DND-41 (cell line): ENCODE data around the gene PSORS1C1.
"Not testable (repeated sequence)": the region's sequence is repeated elsewhere in the genome, so short reads cannot be mapped to it uniquely, and the experiment has no call there.

Experiments used
- EZH2 ChIP-seq: IDR thresholded peaks from 3 replicates; pipeline ENCODE4 v1.6.1; 2012; ENCODE audit warnings: borderline replicate concordance, low read depth, mild to moderate bottlenecking, moderate library complexity, low read length, inconsistent platforms; ENCODE audit not compliant: severe bottlenecking
- TF ChIP-seq, protein P1 (sequence below): IDR thresholded peaks from 2 replicates; pipeline ENCODE4 v1.5.1; 2012; ENCODE audit warnings: borderline replicate concordance, low read length, moderate library complexity, mild to moderate bottlenecking; ENCODE audit not compliant: poor library complexity, severe bottlenecking; ENCODE audit errors: extremely low read depth

DNA sequence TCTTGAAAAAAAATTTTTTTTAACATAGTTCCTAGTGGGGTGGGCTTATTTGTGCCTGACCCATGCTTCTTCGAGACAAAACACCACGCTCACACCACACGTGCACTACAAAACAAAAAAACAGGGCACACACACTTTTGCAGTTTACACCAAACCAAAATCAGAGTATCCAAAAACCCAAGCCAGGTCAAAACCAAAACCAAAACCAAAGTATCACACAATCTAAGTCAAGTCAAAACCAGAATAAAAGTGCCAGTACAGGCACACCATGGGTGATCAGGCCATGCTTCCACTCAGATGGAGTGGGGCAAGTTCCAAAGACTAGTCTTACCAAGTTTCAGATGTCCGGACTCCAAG, 71.1 kb downstream of the PSORS1C1 start:
- TF ChIP-seq, protein P1, sequence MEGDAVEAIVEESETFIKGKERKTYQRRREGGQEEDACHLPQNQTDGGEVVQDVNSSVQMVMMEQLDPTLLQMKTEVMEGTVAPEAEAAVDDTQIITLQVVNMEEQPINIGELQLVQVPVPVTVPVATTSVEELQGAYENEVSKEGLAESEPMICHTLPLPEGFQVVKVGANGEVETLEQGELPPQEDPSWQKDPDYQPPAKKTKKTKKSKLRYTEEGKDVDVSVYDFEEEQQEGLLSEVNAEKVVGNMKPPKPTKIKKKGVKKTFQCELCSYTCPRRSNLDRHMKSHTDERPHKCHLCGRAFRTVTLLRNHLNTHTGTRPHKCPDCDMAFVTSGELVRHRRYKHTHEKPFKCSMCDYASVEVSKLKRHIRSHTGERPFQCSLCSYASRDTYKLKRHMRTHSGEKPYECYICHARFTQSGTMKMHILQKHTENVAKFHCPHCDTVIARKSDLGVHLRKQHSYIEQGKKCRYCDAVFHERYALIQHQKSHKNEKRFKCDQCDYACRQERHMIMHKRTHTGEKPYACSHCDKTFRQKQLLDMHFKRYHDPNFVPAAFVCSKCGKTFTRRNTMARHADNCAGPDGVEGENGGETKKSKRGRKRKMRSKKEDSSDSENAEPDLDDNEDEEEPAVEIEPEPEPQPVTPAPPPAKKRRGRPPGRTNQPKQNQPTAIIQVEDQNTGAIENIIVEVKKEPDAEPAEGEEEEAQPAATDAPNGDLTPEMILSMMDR: not testable (repeated sequence)
- not testable (repeated sequence) for TF ChIP-seq EZH2
